ENCODE measurements around the gene RAB24. TPM values are rescaled to one million over a fixed set of nuclear protein-coding genes. Genes with fewer than 3 reads are reported as not detected.

RAB24 gene
- total RNA-seq, 4 donors from 2014 or later = 11.4 to 22.8 (median 14.5) TPM

GRCh38 chr5:177311392-177311722 is 7.8 kb upstream of the RAB24 start:
- ATAC-seq = no peak
- Histone ChIP-seq H3K9me3 (no peaks in the 10 kb centered on the region), H3K4me1 (peaks cover 27 to 28% of the 10 kb centered on the region in 2 donors), H3K36me3 (peaks cover 0 to 9% of the 10 kb centered on the region in 2 donors), H3K4me3 (peak overlapping the region; percentile 60 to 96 (median 78)), H3K27ac (peak overlapping the region in 3 of 4 donors; percentile 58 to 83 (median 80)), H3K27me3 (no peaks in the 10 kb centered on the region)
- no peak for DNase-seq
- intact Hi-C loops (cut with DNase I; ENCODE audit: low total_unique reads) = loop anchor here (5.0 kb wide), 2 partner anchors 56 to 146 kb away; no protein-coding TSS in a partner anchor
- TF ChIP-seq CTCF (IDR thresholded peaks at IDR 0.05 in 4 of 5, conservative IDR thresholded peaks at IDR 0.05 in 1 of 5) (no peak), POLR2A (IDR thresholded peaks at IDR 0.05) (no peak)
- in situ Hi-C loops (cut with MboI; ENCODE audit: low sequenced_read_pairs in 4 of 4) = no loop called here

GRCh38 chr5:177310757-177311391 is 7.4 kb upstream of the RAB24 start:
- peaks cover 27 to 28% of the 10 kb centered on the region in 2 donors for H3K4me1 ChIP-seq

GRCh38 chr5:177310332-177310731 is 6.8 kb upstream of the RAB24 start:
- H3K36me3 ChIP-seq = peaks cover 0 to 19% of the 10 kb centered on the region in 2 donors
- DNase-seq = peak in 1 of 2 donors; percentile 17
- H3K4me3 ChIP-seq = no peak overlapping the region
- no peaks in the 10 kb centered on the region for H3K9me3 ChIP-seq
- peaks cover 28 to 30% of the 10 kb centered on the region in 2 donors for H3K4me1 ChIP-seq
- ATAC-seq = no peak
- intact Hi-C loops (cut with DNase I; ENCODE audit: low total_unique reads) = loop anchor here (5.0 kb wide), 2 partner anchors 57 to 147 kb away; no protein-coding TSS in a partner anchor
- peak overlapping the region; percentile 63 to 79 (median 76) for H3K27ac ChIP-seq
- no peak for TF ChIP-seq CTCF (IDR thresholded peaks at IDR 0.05 in 4 of 5, conservative IDR thresholded peaks at IDR 0.05 in 1 of 5)
- no peak for TF ChIP-seq POLR2A (IDR thresholded peaks at IDR 0.05)
- in situ Hi-C loops (cut with MboI; ENCODE audit: low sequenced_read_pairs in 4 of 4) = no loop called here
- H3K27me3 ChIP-seq = no peaks in the 10 kb centered on the region

More at GRCh38 chr5:177310757-177311391, 7.4 kb upstream of the RAB24 start:
- Histone ChIP-seq H3K4me3 (peak overlapping the region in 1 of 4 donors; percentile 60), H3K9me3 (no peaks in the 10 kb centered on the region), H3K27me3 (no peaks in the 10 kb centered on the region), H3K36me3 (peaks cover 0 to 13% of the 10 kb centered on the region in 2 donors), H3K27ac (no peak overlapping the region)
- DNase-seq (peak in 1 of 2 donors; percentile 10), ATAC-seq (no peak)
- in situ Hi-C loops (cut with MboI; ENCODE audit: low sequenced_read_pairs in 4 of 4) (no loop called here), intact Hi-C loops (cut with DNase I; ENCODE audit: low total_unique reads) (loop anchor here (5.0 kb wide), 2 partner anchors 56 to 146 kb away; no protein-coding TSS in a partner anchor)
- TF ChIP-seq POLR2A (IDR thresholded peaks at IDR 0.05) = no peak
- TF ChIP-seq CTCF (IDR thresholded peaks at IDR 0.05 in 4 of 5, conservative IDR thresholded peaks at IDR 0.05 in 1 of 5) = no peak

- in situ Hi-C loops (cut with MboI; ENCODE audit: low sequenced_read_pairs in 4 of 4) = loop anchor here in 1 of 4 donors (10.0 kb wide), 1 partner anchor 185 kb away; no protein-coding TSS in a partner anchor
- peak; percentile 57 to 71 for ATAC-seq
- H3K27ac ChIP-seq = peak overlapping the region; percentile 63 to 79 (median 76)
- peaks cover 0 to 22% of the 10 kb centered on the region in 2 donors for H3K36me3 ChIP-seq
- TF ChIP-seq CTCF (IDR thresholded peaks at IDR 0.05 in 4 of 5, conservative IDR thresholded peaks at IDR 0.05 in 1 of 5) (peak; percentile 83 to 95 (median 87)), POLR2A (IDR thresholded peaks at IDR 0.05) (no peak)
- no peaks in the 10 kb centered on the region for H3K9me3 ChIP-seq
- H3K27me3 ChIP-seq = no peaks in the 10 kb centered on the region
- DNase-seq = peak; percentile 63 to 89
- intact Hi-C loops (cut with DNase I; ENCODE audit: low total_unique reads) = loop anchor here (5.0 kb wide), 2 partner anchors 58 to 148 kb away; no protein-coding TSS in a partner anchor
- peaks cover 32 to 38% of the 10 kb centered on the region in 2 donors for H3K4me1 ChIP-seq
- no peak overlapping the region for H3K4me3 ChIP-seq
Measured at GRCh38 chr5:177309351-177310191, 6.1 kb upstream of the RAB24 start.

Data from gastrocnemius medialis (tissue), 4 donors.